ENCODE data around the gene SGO2. TPM values are rescaled to one million over a fixed set of nuclear protein-coding genes. Genes with fewer than 3 reads are reported as not detected.

Gene SGO2
- 6.2 and 20.2 TPM in 2 replicates for total RNA-seq

GRCh38 chr2:200525882-200526651 lies at the start of gene SGO2:
Gene SGO2 (plus strand): TSS chr2:200526207. CDS start chr2:200532976, 6,769 bp downstream.

GRCh38 chr2:200509612-200510433 lies 16.2 kb upstream of the SGO2 start, which contains the start of gene KCTD18:
Gene KCTD18 (minus strand): TSS chr2:200510068. CDS start chr2:200507016, 3,052 bp downstream.

DNA sequence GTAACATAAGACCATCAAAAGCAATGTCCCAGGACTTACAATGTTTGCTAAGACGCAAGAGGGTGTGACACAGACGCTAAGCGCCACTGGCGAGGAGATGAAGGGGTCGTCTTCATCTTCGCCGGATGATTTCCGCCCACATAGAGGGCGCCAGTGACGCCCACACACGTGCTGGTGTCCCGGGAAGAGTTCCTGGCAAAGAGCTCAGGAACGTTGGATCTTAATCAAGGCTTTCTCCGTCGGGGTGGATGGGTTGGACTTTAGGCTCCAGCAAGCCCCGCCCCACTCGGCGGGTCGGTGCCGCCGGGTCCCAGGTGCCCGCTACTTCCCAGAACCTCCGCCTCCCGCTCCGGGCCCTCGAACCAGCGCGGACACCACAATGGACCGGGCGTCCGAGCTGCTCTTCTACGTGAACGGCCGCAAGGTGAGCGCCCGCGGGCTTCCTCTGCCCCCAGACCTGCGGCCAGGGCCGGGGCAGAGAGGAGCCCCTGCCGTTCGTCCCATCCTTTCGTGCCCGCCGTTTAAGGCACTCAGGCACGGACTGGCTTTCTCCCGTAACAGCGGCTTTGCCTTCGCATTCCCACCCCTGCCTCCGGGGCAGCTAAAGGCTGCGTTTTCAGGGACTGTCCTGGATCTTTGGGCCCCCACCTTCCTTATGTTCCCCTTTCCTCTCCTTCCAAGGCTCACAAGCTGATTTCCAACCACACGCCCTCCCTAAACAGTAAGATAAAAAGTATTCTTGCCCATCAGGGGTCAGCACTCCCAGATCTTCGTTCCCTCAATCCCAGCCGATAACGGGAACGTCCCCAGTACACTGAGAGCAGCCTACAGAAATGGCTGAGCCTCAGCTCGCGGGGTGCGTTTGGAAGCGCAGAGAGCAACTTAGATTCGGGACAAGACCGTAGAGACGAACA lies 60.0 kb downstream of the SGO2 start, which contains the start of gene AOX1:
Gene AOX1 (plus strand): TSS at position 285 of the 914 bp plus-strand sequence. CDS start 95 bp downstream, at position 380.

Other genes starting within 250 kb of the SGO2 start
- 61.2 and 79.7 TPM in 2 replicates for gene SPATS2L, start 219.5 kb upstream of the SGO2 start, total RNA-seq
- gene KCTD18, start 16.1 kb upstream of the SGO2 start, total RNA-seq: 22.7 and 25.7 TPM in 2 replicates
- gene AOX1, start 59.8 kb downstream of the SGO2 start, total RNA-seq: 17.5 and 21.3 TPM in 2 replicates

Data from hair follicular keratinocyte (primary cell).